ENCODE results near the gene GLI2. TPM values are rescaled to one million over a fixed set of nuclear protein-coding genes. Genes with fewer than 3 reads are reported as not detected.
A peak's percentile ranks its signal among the peaks of the same experiment; 100 is the strongest.

GLI2 gene
- total and polyA plus RNA-seq, 2 of the 4 experiments (the other 2 are of a cell fraction), result 3.8 to 26.0 TPM

- Histone ChIP-seq H2BK20ac (ENCODE audit: low read depth, low read length) (peak overlapping the region; percentile 2; the same call in 1 of the 2 replicates), H3K27ac (ENCODE audit: insufficient read depth, low read length) (0 out of 2 replicates have a peak overlapping the region, but pooled peaks have one; percentile 28), H3K79me1 (ENCODE audit: low read depth in 1 of 2, low read length in 2 of 2) (peaks cover 3 to 80% of the 10 kb centered on the region in 2 experiments; a peak in 2 of 4 replicates), H3K23ac (ENCODE audit: low read depth, low read length) (peak overlapping the region; percentile 35; the same call in 1 of the 2 replicates), H3K4me2 (ENCODE audit: low read depth, low read length) (no peak overlapping the region), H3K14ac (replicated peaks; ENCODE audit: low read depth, low read length) (peak overlapping the region; percentile 36; the same call in 1 of the 2 replicates), H3K4me3 (ENCODE audit: insufficient read depth, low read depth, low read length) (no peak overlapping the region), H2AK5ac (ENCODE audit: low read depth, low read length) (peak overlapping the region; percentile 54; the same call in 1 of the 2 replicates), H4K8ac (ENCODE audit: low read depth in 2 of 2, low read length in 2 of 2) (peak overlapping the region in 1 of 2 experiments; percentile 15; a peak in 1 of 4 replicates), H3K18ac (ENCODE audit: low read depth, low read length) (peak overlapping the region; percentile 6), H3K9ac (ENCODE audit: low read depth, low read length) (no peak overlapping the region; the same call in 1 of the 2 replicates), H3K4me1 (ENCODE audit: control insufficient read depth, insufficient read depth, low read length) (peaks cover 34% of the 10 kb centered on the region), H2AFZ (replicated peaks; ENCODE audit: low read length, poor library complexity) (no peak overlapping the region), H3K9me3 (ENCODE audit: control insufficient read depth, insufficient read depth, low read length) (no peaks in the 10 kb centered on the region), H3K9me1 (ENCODE audit: insufficient read depth, low read length) (peaks cover 35% of the 10 kb centered on the region), H3K36me3 (ENCODE audit: control insufficient read depth, insufficient read depth, low read length) (no peaks in the 10 kb centered on the region), H2BK120ac (ENCODE audit: low read depth, low read length) (peak overlapping the region; percentile 70; the same call in 1 of the 2 replicates), H2AK9ac (replicated peaks; ENCODE audit: low read depth, low read length, poor library complexity) (peak overlapping the region; percentile 51), H4K91ac (ENCODE audit: insufficient read depth, low read depth, low read length) (peak overlapping the region; percentile 63), H4K5ac (ENCODE audit: low read depth, low read length) (peak overlapping the region; percentile 36; the same call in 1 of the 2 replicates), H3K4ac (ENCODE audit: low read depth, low read length) (peak overlapping the region; percentile 67), H2BK15ac (ENCODE audit: low read depth, low read length) (no peak overlapping the region), H2BK5ac (ENCODE audit: low read depth, low read length, poor library complexity, severe bottlenecking) (peak overlapping the region; percentile 72), H4K20me1 (ENCODE audit: insufficient read depth, low read length) (peaks cover 69% of the 10 kb centered on the region), H3K27me3 (ENCODE audit: control insufficient read depth, insufficient read depth, low read length) (no peaks in the 10 kb centered on the region), H3K56ac (ENCODE audit: extremely low read depth, insufficient read depth, low read length) (no peak overlapping the region)
- CTCF ChIA-PET, result no interaction called here
- peak; percentile 21 for DNase-seq
- TF ChIP-seq MAZ (IDR thresholded peaks at IDR 0.05; ENCODE audit: borderline replicate concordance, low read depth, low read length), result no peak
- 74% methylated on average over 12 of the region's 13 CpGs; no CpG with 5 or more reads in 1 of the 2 experiments for WGBS, 2 experiments (ENCODE audit: extremely low coverage in 2 of 2, insufficient read length in 1 of 2)
- POLR2A ChIA-PET (ENCODE audit: unreplicated experiment), result no interaction called here
- dilution Hi-C loops (cut with HindIII; ENCODE audit: low sequenced_read_pairs, unreplicated experiment) (no loop called here), intact Hi-C loops (cut with micrococcal nuclease) (no loop called here), in situ Hi-C loops (cut with MboI; ENCODE audit: low sequenced_read_pairs) (no loop called here)
- no TSS peak for BruUV-seq (replicated peaks)
- no peak for ATAC-seq (ENCODE audit: low read depth)
Measured at GRCh38 chr2:120750488-120751210, 15.0 kb downstream of the GLI2 start.

Data from IMR-90 (cell line).